KMS-11 (cell line): ENCODE measurements around the gene KANK2.
"Not testable (repeated sequence)": the region's sequence is repeated elsewhere in the genome, so short reads cannot be mapped to it uniquely, and the experiment has no call there.

ENCODE experiments used
- H2AFZ ChIP-seq: fragments of 200-600 bp; sonication (generic); 2 replicates; pipeline ENCODE4 v1.6.1; 2016; ENCODE audit warnings: antibody characterized with exemption, mixed run types, low read depth
- H3K27ac ChIP-seq: fragments of 200-600 bp; sonication (generic); 2 replicates; pipeline ENCODE4 v1.6.1; 2016; ENCODE audit warnings: mild to moderate bottlenecking, mixed run types
- H3K27me3 ChIP-seq: fragments of 200-600 bp; sonication (generic); 2 replicates; pipeline ENCODE4 v1.6.1; 2017; ENCODE audit warnings: mild to moderate bottlenecking, low read depth, mixed run types, moderate library complexity; ENCODE audit not compliant: insufficient read depth
- H3K36me3 ChIP-seq: fragments of 200-600 bp; sonication (generic); 2 replicates; pipeline ENCODE4 v1.6.1; 2017; ENCODE audit warnings: mild to moderate bottlenecking, mixed run types; ENCODE audit not compliant: insufficient read depth
- H3K4me1 ChIP-seq: fragments of 200-600 bp; sonication (generic); 2 replicates; pipeline ENCODE4 v1.6.1; 2016; ENCODE audit warnings: mild to moderate bottlenecking, low read depth, mixed run types; ENCODE audit not compliant: poor library complexity, severe bottlenecking
- H3K4me2 ChIP-seq: fragments of 200-600 bp; sonication (generic); 2 replicates; pipeline ENCODE4 v1.7.0; 2016; ENCODE audit warnings: mild to moderate bottlenecking, mixed run types
- H3K4me3 ChIP-seq: fragments of 200-600 bp; sonication (generic); IDR thresholded peaks from 2 replicates; pipeline ENCODE4 v1.6.1; 2017; ENCODE audit warnings: low read depth, low read length, mixed read lengths; ENCODE audit not compliant: insufficient read depth
- H3K79me2 ChIP-seq: fragments of 200-600 bp; sonication (generic); 2 replicates; pipeline ENCODE4 v1.6.1; 2016; ENCODE audit warnings: low read depth, mixed run types; ENCODE audit not compliant: insufficient read depth
- H3K9ac ChIP-seq: fragments of 200-600 bp; sonication (generic); 2 replicates; pipeline ENCODE4 v1.6.1; 2016; ENCODE audit warnings: mild to moderate bottlenecking, mixed run types
- H4K20me1 ChIP-seq: fragments of 200-600 bp; sonication (generic); 2 replicates; pipeline ENCODE4 v1.6.1; 2016; ENCODE audit warnings: mild to moderate bottlenecking, mixed run types; ENCODE audit not compliant: insufficient read depth
- TF ChIP-seq, protein P1 (sequence below): fragments of 200-600 bp; sonication (generic); conservative IDR thresholded peaks from 2 replicates; pipeline ENCODE4 v1.6.1; 2017; ENCODE audit warnings: low read depth, mild to moderate bottlenecking, antibody characterized with exemption, low read length, moderate library complexity, mixed read lengths

Gene KANK2

DNA sequence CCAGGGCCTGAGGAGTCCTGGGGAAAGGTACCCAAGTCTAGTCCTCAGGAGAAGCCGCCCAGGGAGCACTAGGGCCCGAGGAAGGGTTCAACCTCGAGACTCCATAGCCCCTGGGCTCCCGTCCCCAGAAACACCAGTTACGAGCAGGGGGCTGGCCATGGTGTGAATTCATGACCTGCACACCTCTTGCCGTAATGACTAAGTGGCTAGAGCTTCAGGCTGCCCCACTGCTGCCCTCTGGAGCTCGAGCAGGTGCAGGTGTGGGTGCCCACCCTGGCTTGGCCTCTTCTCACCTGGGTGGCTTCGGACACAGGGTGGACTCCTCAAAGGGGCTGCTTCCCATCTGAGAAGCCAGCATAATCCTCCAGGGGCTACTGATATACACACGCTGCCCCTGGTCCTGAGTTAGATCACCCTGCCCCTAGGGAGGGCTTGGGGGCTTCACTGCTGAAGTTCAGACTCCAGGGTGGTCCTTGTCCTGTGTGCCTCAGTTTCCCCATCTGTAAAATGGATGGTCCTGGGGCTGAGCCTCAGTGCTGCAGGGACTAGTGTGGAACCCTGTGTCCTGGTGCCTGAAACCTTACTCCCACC, 55.3 kb downstream of the KANK2 start:
- Histone ChIP-seq H3K36me3 (no peaks in the 10 kb centered on the region; the same call in 1 of the 2 replicates), H3K4me1 (peaks cover 6% of the 10 kb centered on the region), H3K79me2 (no peaks in the 10 kb centered on the region), H3K4me2 (no peak overlapping the region), H3K4me3 (no peak overlapping the region), H3K27ac (no peak overlapping the region), H2AFZ (no peak overlapping the region), H3K27me3 (no peaks in the 10 kb centered on the region), H3K9ac (no peak overlapping the region), H4K20me1 (no peaks in the 10 kb centered on the region)
- TF ChIP-seq, protein P1, sequence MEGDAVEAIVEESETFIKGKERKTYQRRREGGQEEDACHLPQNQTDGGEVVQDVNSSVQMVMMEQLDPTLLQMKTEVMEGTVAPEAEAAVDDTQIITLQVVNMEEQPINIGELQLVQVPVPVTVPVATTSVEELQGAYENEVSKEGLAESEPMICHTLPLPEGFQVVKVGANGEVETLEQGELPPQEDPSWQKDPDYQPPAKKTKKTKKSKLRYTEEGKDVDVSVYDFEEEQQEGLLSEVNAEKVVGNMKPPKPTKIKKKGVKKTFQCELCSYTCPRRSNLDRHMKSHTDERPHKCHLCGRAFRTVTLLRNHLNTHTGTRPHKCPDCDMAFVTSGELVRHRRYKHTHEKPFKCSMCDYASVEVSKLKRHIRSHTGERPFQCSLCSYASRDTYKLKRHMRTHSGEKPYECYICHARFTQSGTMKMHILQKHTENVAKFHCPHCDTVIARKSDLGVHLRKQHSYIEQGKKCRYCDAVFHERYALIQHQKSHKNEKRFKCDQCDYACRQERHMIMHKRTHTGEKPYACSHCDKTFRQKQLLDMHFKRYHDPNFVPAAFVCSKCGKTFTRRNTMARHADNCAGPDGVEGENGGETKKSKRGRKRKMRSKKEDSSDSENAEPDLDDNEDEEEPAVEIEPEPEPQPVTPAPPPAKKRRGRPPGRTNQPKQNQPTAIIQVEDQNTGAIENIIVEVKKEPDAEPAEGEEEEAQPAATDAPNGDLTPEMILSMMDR = no peak

DNA sequence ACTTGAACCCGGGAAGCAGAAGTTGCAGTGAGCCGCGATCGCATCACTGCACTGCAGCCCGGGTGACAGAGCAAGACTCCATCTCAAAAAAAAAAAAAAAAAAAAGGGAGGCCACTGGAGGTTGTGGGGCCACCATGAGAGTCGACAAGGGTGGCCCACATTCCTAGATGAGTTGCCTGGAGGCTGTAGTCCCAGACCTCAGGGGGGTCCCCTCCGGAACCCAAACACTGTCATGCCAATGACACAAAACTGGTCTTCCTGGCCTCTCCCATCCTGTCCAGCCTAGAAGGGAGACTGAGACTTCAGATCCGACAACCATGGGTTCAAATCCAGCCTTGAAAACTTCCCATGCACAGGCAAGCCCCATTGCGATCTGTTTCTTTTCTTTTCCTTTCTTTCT, 56.4 kb downstream of the KANK2 start:
- H3K9ac ChIP-seq = no peak overlapping the region
- H3K79me2 ChIP-seq = no peaks in the 10 kb centered on the region
- peaks cover 9% of the 10 kb centered on the region for H3K4me1 ChIP-seq
- H3K4me2 ChIP-seq = no peak overlapping the region
- H3K4me3 ChIP-seq = no peak overlapping the region
- TF ChIP-seq, protein P1 = no peak
- no peak overlapping the region for H2AFZ ChIP-seq
- H4K20me1 ChIP-seq = no peaks in the 10 kb centered on the region
- H3K36me3 ChIP-seq = no peaks in the 10 kb centered on the region; the same call in 1 of the 2 replicates
- H3K27ac ChIP-seq = no peak overlapping the region
- H3K27me3 ChIP-seq = no peaks in the 10 kb centered on the region

DNA sequence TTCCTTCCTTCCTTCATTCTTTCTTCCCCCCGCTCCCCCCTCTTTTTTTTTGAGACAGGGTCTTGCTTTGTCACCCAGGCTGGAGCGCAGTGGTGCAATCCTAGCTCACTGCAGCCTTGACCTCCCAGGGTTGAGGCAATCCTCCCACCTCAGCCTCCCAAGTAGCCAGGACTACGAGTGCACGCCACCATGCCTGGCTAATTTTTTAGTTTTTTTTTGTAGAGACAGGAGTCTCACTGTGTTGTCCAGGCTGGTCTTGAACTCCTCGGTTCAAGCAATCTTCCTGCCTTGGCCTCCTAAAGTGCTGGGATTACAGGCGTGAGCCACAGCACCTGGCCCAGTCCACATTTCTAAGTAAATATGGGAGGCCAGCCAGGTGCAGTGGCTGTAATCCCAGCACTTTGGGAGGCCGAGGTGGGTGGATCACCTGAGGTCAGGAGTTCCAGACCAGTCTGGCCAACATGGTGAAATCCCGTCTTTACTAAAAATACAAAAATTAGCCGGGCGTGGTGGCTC, 57.3 kb downstream of the KANK2 start:
- not testable (repeated sequence) for H3K9ac ChIP-seq, H3K4me2 ChIP-seq, H3K4me3 ChIP-seq, H3K27ac ChIP-seq, H3K36me3 ChIP-seq, H3K79me2 ChIP-seq, H2AFZ ChIP-seq, H3K27me3 ChIP-seq, H4K20me1 ChIP-seq, H3K4me1 ChIP-seq

DNA sequence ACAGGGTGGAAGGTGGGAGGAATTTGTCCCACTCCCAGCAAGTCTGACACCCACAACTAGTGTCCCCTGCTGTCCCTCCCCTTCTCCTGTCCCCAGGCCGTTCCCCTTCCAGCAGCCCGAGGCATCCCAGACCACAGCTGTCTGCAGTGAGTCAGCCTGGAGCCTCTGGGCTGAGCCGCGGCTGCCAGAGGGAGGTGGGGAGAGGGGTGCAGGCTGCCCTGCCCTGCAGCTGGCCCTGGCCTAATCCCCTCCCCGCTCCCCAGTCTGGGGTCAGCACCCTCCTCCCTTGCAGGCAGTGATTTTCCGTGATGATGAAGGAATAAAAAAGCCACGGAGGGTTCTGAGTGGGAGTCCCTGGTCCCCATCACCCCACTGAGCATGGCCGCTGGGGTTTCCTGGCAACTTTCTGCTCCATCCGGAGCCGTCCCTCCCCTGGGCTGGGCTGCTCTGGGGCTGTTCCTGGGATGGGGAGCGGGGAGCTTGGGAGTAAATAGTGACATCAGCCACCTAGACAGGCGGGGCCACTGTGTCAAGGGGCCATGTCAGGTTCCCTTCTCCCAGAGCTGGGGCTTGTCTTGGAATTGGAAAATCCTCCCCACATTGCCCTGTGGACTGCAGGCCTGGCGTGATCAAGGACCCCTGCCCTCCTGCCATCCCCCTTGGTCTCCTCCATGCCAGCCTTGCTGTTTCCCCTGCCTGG, 58.6 kb downstream of the KANK2 start:
- no peak overlapping the region for H3K9ac ChIP-seq
- no peak overlapping the region for H3K4me3 ChIP-seq
- no peaks in the 10 kb centered on the region for H3K79me2 ChIP-seq
- H3K4me2 ChIP-seq = no peak overlapping the region
- no peaks in the 10 kb centered on the region for H3K27me3 ChIP-seq
- no peak overlapping the region for H3K27ac ChIP-seq
- TF ChIP-seq, protein P1 = no peak
- H3K36me3 ChIP-seq = no peaks in the 10 kb centered on the region
- no peaks in the 10 kb centered on the region for H4K20me1 ChIP-seq
- peaks cover 9% of the 10 kb centered on the region for H3K4me1 ChIP-seq
- no peak overlapping the region for H2AFZ ChIP-seq
